GM12878 (cell line): ENCODE data around the gene ACCSL. TPM values are rescaled to one million over a fixed set of nuclear protein-coding genes. Genes with fewer than 3 reads are reported as not detected.

ENCODE experiments used
- ATAC-seq: fragments of 200-7000 bp; cut with Tn5 transposase; 3 replicates; pipeline ENCODE4 v1.9.1; 2020; ENCODE audit warnings: mild to moderate bottlenecking, moderate library complexity
- BruUV-seq: library from RNA; stranded (reverse); fragments of 400-500 nt; replicated peaks from 2 replicates; lab custom pipeline; 2021; lab: Mats Ljungman, UMichigan
- CTCF ChIA-PET: fragments of 300-600 bp; sonication (Branson Sonifier 250); formaldehyde crosslinking; extraction: SDS; loops from one replicate; lab custom pipeline; 2021; ENCODE audit warnings: inconsistent platforms; lab: Yijun Ruan, JAX
- POLR2A ChIA-PET: fragments of 350-600 bp; formaldehyde crosslinking; extraction: SDS; loops from one replicate; lab custom pipeline; 2021; ENCODE audit warnings: inconsistent platforms; lab: Charles Lee
- RAD21 ChIA-PET: fragments of 300-600 bp; sonication (Branson Sonifier 250); formaldehyde crosslinking; loops from one replicate; lab custom pipeline; 2023; ENCODE audit warnings: antibody characterized with exemption; ENCODE audit not compliant: unreplicated experiment; lab: Charles Lee
- SMC1A ChIA-PET: fragments of 300-600 bp; sonication (Branson Sonifier 250); formaldehyde crosslinking; loops from one replicate; lab custom pipeline; 2023; ENCODE audit not compliant: unreplicated experiment, uncharacterized antibody; lab: Charles Lee
- DNase-seq: peaks from one replicate; pipeline ENCODE4 v3.0.0-alpha.2; 2011; ENCODE audit warnings: low read depth, low spot score
- FAIRE-seq: peaks from 3 replicates; lab custom pipeline; 2011; peaks lifted over from hg19 to GRCh38; lab: Jason Lieb, UNC
- H2AFZ ChIP-seq: 2 replicates; pipeline ENCODE4 v1.6.0; 2011; ENCODE audit warnings: low read depth, low read length, control low read depth; ENCODE audit not compliant: control insufficient read depth
- H3K27ac ChIP-seq: 2 replicates; pipeline ENCODE4 v1.5.1; 2011; ENCODE audit warnings: control low read depth; ENCODE audit not compliant: control insufficient read depth, insufficient read depth
- H3K27me3 ChIP-seq, 2 experiments: replicated peaks in 1 of 2; 2 replicates each; pipeline versions ENCODE4 v1.6.0 to v1.6.1; 2011; ENCODE audit warnings: low read length in 1 of 2; ENCODE audit not compliant: control insufficient read depth in 2 of 2, insufficient read depth in 2 of 2
- H3K36me3 ChIP-seq, 2 experiments: 2 replicates each; pipeline ENCODE4 v1.5.1; 2011; ENCODE audit warnings: low read length in 1 of 2; ENCODE audit not compliant: control insufficient read depth in 2 of 2, insufficient read depth in 2 of 2
- H3K4me1 ChIP-seq: 2 replicates; pipeline ENCODE4 v1.6.1; 2011; ENCODE audit warnings: mild to moderate bottlenecking, low read length, moderate library complexity, mixed read lengths; ENCODE audit not compliant: control insufficient read depth, insufficient read depth
- H3K4me2 ChIP-seq: 2 replicates; pipeline ENCODE4 v1.6.0; 2011; ENCODE audit warnings: control low read depth; ENCODE audit not compliant: control insufficient read depth, insufficient read depth
- H3K4me3 ChIP-seq: fragments of 200-600 bp; sonication (generic); 2 replicates; pipeline ENCODE4 v1.5.1; 2016
- H3K79me2 ChIP-seq: 2 replicates; pipeline ENCODE4 v1.6.0; 2011; ENCODE audit warnings: low read length; ENCODE audit not compliant: control insufficient read depth, insufficient read depth
- H3K9ac ChIP-seq: 2 replicates; pipeline ENCODE4 v1.8.0; 2011; ENCODE audit warnings: low read length, control low read depth, mixed read lengths; ENCODE audit not compliant: control insufficient read depth, insufficient read depth
- H3K9me3 ChIP-seq: replicated peaks from 3 replicates; pipeline ENCODE4 v1.5.1; 2011; ENCODE audit warnings: mild to moderate bottlenecking, low read length; ENCODE audit not compliant: control insufficient read depth, insufficient read depth
- H4K20me1 ChIP-seq: 2 replicates; pipeline ENCODE4 v1.6.0; 2011; ENCODE audit not compliant: control insufficient read depth, insufficient read depth
- CEBPZ ChIP-seq: fragments of 150-350 bp; IDR thresholded peaks from 2 replicates; pipeline ENCODE4 v1.6.1; 2016; ENCODE audit warnings: low read depth, low read length
- EGR1 ChIP-seq, 2 experiments: IDR thresholded peaks; 1 replicate in 1 of 2; 2 replicates in 1 of 2; pipeline ENCODE4 v1.6.1; 2011 to 2012; ENCODE audit warnings: low read depth in 2 of 2, low read length in 2 of 2, borderline replicate concordance in 1 of 2, mild to moderate bottlenecking in 1 of 2, moderate library complexity in 1 of 2
- FOS ChIP-seq: IDR thresholded peaks from 3 replicates; pipeline ENCODE4 v1.6.1; 2011; ENCODE audit warnings: borderline replicate concordance; ENCODE audit not compliant: insufficient read length; ENCODE audit errors: extremely low read depth
- IRF4 ChIP-seq: IDR thresholded peaks from 2 replicates; pipeline ENCODE4 v1.6.1; 2011; ENCODE audit warnings: low read depth, low read length
- MTA2 ChIP-seq: fragments of 450-650 bp; IDR thresholded peaks from 2 replicates; pipeline ENCODE4 v1.6.1; 2016; ENCODE audit warnings: low read depth, mild to moderate bottlenecking, moderate library complexity
- MYC ChIP-seq: IDR thresholded peaks from 2 replicates; pipeline ENCODE4 v1.6.1; 2011; ENCODE audit warnings: mild to moderate bottlenecking, low read length, moderate library complexity, inconsistent platforms; ENCODE audit not compliant: insufficient read depth, insufficient replicate concordance, insufficient read length, severe bottlenecking
- NFXL1 ChIP-seq: fragments of 450-650 bp; IDR thresholded peaks from 2 replicates; pipeline ENCODE4 v1.6.1; 2017; ENCODE audit warnings: antibody characterized with exemption, mild to moderate bottlenecking, borderline replicate concordance
- NRF1 ChIP-seq: conservative IDR thresholded peaks from 2 replicates; pipeline ENCODE4 v1.6.1; 2011; ENCODE audit warnings: mild to moderate bottlenecking, low read depth, low read length, improper control_type of control experiment
- POLR2AphosphoS2 ChIP-seq: IDR thresholded peaks from 2 replicates; pipeline ENCODE4 v1.6.1; 2011; ENCODE audit warnings: low read depth, mild to moderate bottlenecking, low read length, improper control_type of control experiment, moderate library complexity
- SRF ChIP-seq, 2 experiments: IDR thresholded peaks; 2 replicates each; pipeline ENCODE4 v1.6.1; 2011; ENCODE audit warnings: low read depth in 2 of 2, low read length in 2 of 2, mild to moderate bottlenecking in 1 of 2, moderate library complexity in 1 of 2
- WGBS: methylation state at CpG from one replicate; pipeline ENCODE4 v1.1.6; 2016; ENCODE audit warnings: low lambda C conversion rate; ENCODE audit not compliant: insufficient replicate concordance, insufficient coverage; ENCODE audit errors: missing lambda C conversion rate; 5-methylcytosine and 5-hydroxymethylcytosine counted together
- in situ Hi-C: fragments of 300-500 bp; cut with MboI; formaldehyde crosslinking; loops from 9 replicates; pipeline ENCODE4 v1.14.3; 2018; ENCODE audit warnings: mixed read lengths
- intact Hi-C: fragments of 100-400 bp; cut with micrococcal nuclease; formaldehyde crosslinking; loops from one replicate; pipeline ENCODE4 v1.14.2; 2022; ENCODE audit not compliant: unreplicated experiment
- polyA plus RNA-seq, 11 experiments: library from polyadenylated mRNA; depleted of rRNA in 4 of 11; unstranded in 6 of 11; stranded (reverse) in 5 of 11; fragments of >200 nt; fragmentation: Nextera tagmentation in 4 of 11; fragmentation: Illumina TruSeq in 1 of 11; extraction: Ambion mirVana in 4 of 11; extraction: Trizol in 1 of 11; gene quantifications; 1 replicate in 1 of 11; 2 replicates in 10 of 11; pipeline versions ENCODE4 v1.2.1 to v1.2.3, GENCODE V29; 2011 to 2016; ENCODE audit warnings: inconsistent platforms in 2 of 11, missing spikeins in 2 of 11, low read depth in 1 of 11
- total RNA-seq, 4 experiments: library from RNA; depleted of rRNA in 3 of 4; stranded (reverse); fragments of >200 nt in 3 of 4; fragmentation: Illumina TruSeq in 1 of 4; extraction: Trizol in 1 of 4; gene quantifications; 2 replicates each; pipeline versions ENCODE4 v1.2.1 to v1.2.3, GENCODE V29; 2013 to 2021
- TF ChIP-seq, protein P1 (sequence below): IDR thresholded peaks from 2 replicates; pipeline ENCODE4 v1.6.1; 2011; ENCODE audit warnings: borderline replicate concordance, low read depth, mild to moderate bottlenecking, moderate library complexity, low read length; ENCODE audit not compliant: insufficient read depth, poor library complexity, severe bottlenecking

Gene ACCSL
- total and polyA plus RNA-seq, 10 of the 15 experiments (the other 5 are each of a cell fraction or from before 2014, with no cell fraction given), result 0.15 TPM; not detected in 9

DNA sequence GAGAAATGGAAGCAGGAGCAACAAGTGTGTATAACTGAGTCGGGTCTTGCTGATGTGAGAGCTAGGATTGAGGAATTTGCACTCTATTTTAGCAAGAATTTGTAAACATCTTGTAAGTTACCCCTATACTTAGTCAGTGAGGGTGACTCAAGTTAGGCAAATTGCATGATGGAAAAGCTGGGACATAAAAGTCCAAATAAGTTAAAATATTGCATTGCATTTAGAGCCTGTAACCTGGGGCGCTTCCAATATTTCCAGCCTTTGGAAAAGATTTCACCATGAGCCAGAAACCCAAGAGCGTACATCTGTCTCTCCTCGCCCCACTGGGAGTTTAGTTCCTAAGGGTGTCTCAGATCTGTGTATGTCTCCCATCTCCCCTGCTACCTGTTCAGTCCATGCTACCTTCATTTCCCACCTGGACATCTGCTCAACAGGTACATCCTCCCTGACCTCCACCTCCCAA is 37.0 kb upstream of the ACCSL start:
- no TSS peak for BruUV-seq
- ChIA-PET CTCF (no interaction called here), RAD21 (no interaction called here), POLR2A (no interaction called here), SMC1A (interaction anchor here (0.6 kb wide), 1 partner anchor 17 kb away, joined by 3 read pairs; no protein-coding TSS in a partner anchor)
- no peak overlapping the region for H3K4me3 ChIP-seq
- H4K20me1 ChIP-seq, result no peaks in the 10 kb centered on the region
- no peak overlapping the region for H3K4me2 ChIP-seq
- H3K79me2 ChIP-seq, result no peaks in the 10 kb centered on the region
- ATAC-seq (no peak), DNase-seq (no peak), FAIRE-seq (no peak)
- H3K27me3 ChIP-seq, result 0 out of 4 replicates have a peak, but pooled peaks cover 0 to 2% of the 10 kb centered on the region in 2 experiments
- H3K9me3 ChIP-seq, result no peaks in the 10 kb centered on the region
- H3K36me3 ChIP-seq, result no peaks in the 10 kb centered on the region
- TF ChIP-seq, protein P1, sequence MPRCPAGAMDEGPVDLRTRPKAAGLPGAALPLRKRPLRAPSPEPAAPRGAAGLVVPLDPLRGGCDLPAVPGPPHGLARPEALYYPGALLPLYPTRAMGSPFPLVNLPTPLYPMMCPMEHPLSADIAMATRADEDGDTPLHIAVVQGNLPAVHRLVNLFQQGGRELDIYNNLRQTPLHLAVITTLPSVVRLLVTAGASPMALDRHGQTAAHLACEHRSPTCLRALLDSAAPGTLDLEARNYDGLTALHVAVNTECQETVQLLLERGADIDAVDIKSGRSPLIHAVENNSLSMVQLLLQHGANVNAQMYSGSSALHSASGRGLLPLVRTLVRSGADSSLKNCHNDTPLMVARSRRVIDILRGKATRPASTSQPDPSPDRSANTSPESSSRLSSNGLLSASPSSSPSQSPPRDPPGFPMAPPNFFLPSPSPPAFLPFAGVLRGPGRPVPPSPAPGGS, result peak; percentile 54
- TF ChIP-seq NFXL1, result no peak
- in situ Hi-C loops, result no loop called here
- no peak overlapping the region for H3K9ac ChIP-seq
- H3K4me1 ChIP-seq, result no peaks in the 10 kb centered on the region
- no peak overlapping the region for H3K27ac ChIP-seq
- intact Hi-C loops, result no loop called here
- WGBS, result 43% methylated on average over 4 of the region's 4 CpGs
- H2AFZ ChIP-seq, result no peak overlapping the region

- ChIA-PET POLR2A (no interaction called here), CTCF (no interaction called here), SMC1A (no interaction called here), RAD21 (no interaction called here)
- Histone ChIP-seq H4K20me1 (no peaks in the 10 kb centered on the region), H3K27ac (no peak overlapping the region), H3K4me1 (no peaks in the 10 kb centered on the region), H3K79me2 (no peaks in the 10 kb centered on the region), H3K9ac (no peak overlapping the region), H3K36me3 (no peaks in the 10 kb centered on the region), H3K27me3 (0 out of 4 replicates have a peak, but pooled peaks cover 0 to 2% of the 10 kb centered on the region in 2 experiments), H3K4me3 (no peak overlapping the region), H3K9me3 (no peaks in the 10 kb centered on the region), H3K4me2 (no peak overlapping the region), H2AFZ (no peak overlapping the region)
- intact Hi-C loops (no loop called here), in situ Hi-C loops (no loop called here)
- no TSS peak for BruUV-seq
- 80% methylated on average over 1 of the region's 1 CpG for WGBS
- FAIRE-seq, result no peak
- no peak for DNase-seq
- ATAC-seq, result no peak
- TF ChIP-seq FOS (no peak), NRF1 (no peak), MYC (no peak), CEBPZ (no peak), MTA2 (no peak), IRF4 (no peak), SRF (IDR thresholded peaks at IDR 0.05; ENCODE audit: low read depth in 2 of 2, low read length in 2 of 2) (no peak), POLR2AphosphoS2 (no peak), EGR1 (IDR thresholded peaks at IDR 0.05; ENCODE audit: borderline replicate concordance in 1 of 2, low read depth in 2 of 2, low read length in 2 of 2) (no peak)
Observed at GRCh38 chr11:44011797-44012196, 36.0 kb upstream of the ACCSL start.
